ENCODE data around the gene NARS2.

DNA sequence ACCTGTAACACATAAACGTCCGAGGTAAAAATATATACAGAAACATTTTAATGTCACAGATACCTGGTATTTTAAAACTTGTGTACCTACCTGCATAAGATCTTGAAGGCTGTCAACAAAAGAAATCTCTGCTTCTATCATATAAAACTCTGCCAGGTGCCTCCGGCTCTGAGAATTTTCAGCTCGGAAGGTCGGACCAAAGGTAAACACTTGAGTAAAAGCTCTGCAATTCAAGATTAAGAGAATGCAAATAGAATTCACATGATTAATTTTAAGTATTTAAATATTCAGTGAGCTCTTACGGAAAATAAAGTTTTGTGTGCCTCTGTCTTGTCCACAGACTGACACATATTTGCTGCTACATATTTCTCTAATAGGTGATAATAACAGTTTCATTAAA, 81.7 kb downstream of the NARS2 start:
- TF ChIP-seq CBX5 (IDR thresholded peaks at IDR 0.05; ENCODE audit: low read depth): no peak
- no peak for TF ChIP-seq FOS (IDR thresholded peaks at IDR 0.05; ENCODE audit: borderline replicate concordance, extremely low read depth, insufficient read length)
- no peak for TF ChIP-seq GABPA (IDR thresholded peaks at IDR 0.05; ENCODE audit: low read depth)
- TF ChIP-seq, protein P1, sequence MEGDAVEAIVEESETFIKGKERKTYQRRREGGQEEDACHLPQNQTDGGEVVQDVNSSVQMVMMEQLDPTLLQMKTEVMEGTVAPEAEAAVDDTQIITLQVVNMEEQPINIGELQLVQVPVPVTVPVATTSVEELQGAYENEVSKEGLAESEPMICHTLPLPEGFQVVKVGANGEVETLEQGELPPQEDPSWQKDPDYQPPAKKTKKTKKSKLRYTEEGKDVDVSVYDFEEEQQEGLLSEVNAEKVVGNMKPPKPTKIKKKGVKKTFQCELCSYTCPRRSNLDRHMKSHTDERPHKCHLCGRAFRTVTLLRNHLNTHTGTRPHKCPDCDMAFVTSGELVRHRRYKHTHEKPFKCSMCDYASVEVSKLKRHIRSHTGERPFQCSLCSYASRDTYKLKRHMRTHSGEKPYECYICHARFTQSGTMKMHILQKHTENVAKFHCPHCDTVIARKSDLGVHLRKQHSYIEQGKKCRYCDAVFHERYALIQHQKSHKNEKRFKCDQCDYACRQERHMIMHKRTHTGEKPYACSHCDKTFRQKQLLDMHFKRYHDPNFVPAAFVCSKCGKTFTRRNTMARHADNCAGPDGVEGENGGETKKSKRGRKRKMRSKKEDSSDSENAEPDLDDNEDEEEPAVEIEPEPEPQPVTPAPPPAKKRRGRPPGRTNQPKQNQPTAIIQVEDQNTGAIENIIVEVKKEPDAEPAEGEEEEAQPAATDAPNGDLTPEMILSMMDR (IDR thresholded peaks at IDR 0.05 in 2 of 3, conservative IDR thresholded peaks at IDR 0.05 in 1 of 3; ENCODE audit: control insufficient read depth in 2 of 3, extremely low read depth in 1 of 3, insufficient read depth in 1 of 3, low read depth in 3 of 3, low read length in 3 of 3): no peak
- TF ChIP-seq ZNF24 (IDR thresholded peaks at IDR 0.05): no peak
- no peak for TF ChIP-seq TAF1 (IDR thresholded peaks at IDR 0.05; ENCODE audit: borderline replicate concordance, low read depth, low read length)
- no peak for TF ChIP-seq ESRRA (IDR thresholded peaks at IDR 0.05; ENCODE audit: low read length)
